ENCODE results near the gene STMP1.
"Not testable (repeated sequence)": the region's sequence is repeated elsewhere in the genome, so short reads cannot be mapped to it uniquely, and the experiment has no call there.

Gene STMP1

GRCh38 chr7:135684136-135684535 is 21.8 kb downstream of the STMP1 start:
- no peak overlapping the region for H3K4me3 ChIP-seq (ENCODE audit: low read depth, low read length)
- TF ChIP-seq CTCF (IDR thresholded peaks at IDR 0.05; ENCODE audit: borderline replicate concordance, insufficient read depth, low read depth, low read length) = no peak

- no peak overlapping the region for H3K4me3 ChIP-seq (ENCODE audit: low read depth, low read length)
- no peak for TF ChIP-seq CTCF (IDR thresholded peaks at IDR 0.05; ENCODE audit: borderline replicate concordance, insufficient read depth, low read depth, low read length)
These were observed 22.4 kb downstream of the STMP1 start for GRCh38 chr7:135684699-135685098.

GRCh38 chr7:135685306-135686084 is 23.2 kb downstream of the STMP1 start:
- no peak for TF ChIP-seq CTCF (IDR thresholded peaks at IDR 0.05; ENCODE audit: borderline replicate concordance, insufficient read depth, low read depth, low read length)
- H3K4me3 ChIP-seq (ENCODE audit: low read depth, low read length) = no peak overlapping the region

GRCh38 chr7:135687466-135687865 is 25.2 kb downstream of the STMP1 start:
- no peak overlapping the region for H3K4me3 ChIP-seq (ENCODE audit: low read depth, low read length)
- TF ChIP-seq CTCF (IDR thresholded peaks at IDR 0.05; ENCODE audit: borderline replicate concordance, insufficient read depth, low read depth, low read length) = no peak

- no peak for TF ChIP-seq CTCF (IDR thresholded peaks at IDR 0.05; ENCODE audit: borderline replicate concordance, insufficient read depth, low read depth, low read length)
- no peak overlapping the region for H3K4me3 ChIP-seq (ENCODE audit: low read depth, low read length)
These were observed 28.3 kb downstream of the STMP1 start for GRCh38 chr7:135690566-135690965.

- H3K4me3 ChIP-seq (ENCODE audit: low read depth, low read length) = no peak overlapping the region
- no peak for TF ChIP-seq CTCF (IDR thresholded peaks at IDR 0.05; ENCODE audit: borderline replicate concordance, insufficient read depth, low read depth, low read length)
These were observed 29.7 kb downstream of the STMP1 start for GRCh38 chr7:135692055-135692454.

GRCh38 chr7:135692606-135693005 is 30.3 kb downstream of the STMP1 start:
- not testable (repeated sequence) for H3K4me3 ChIP-seq (ENCODE audit: low read depth, low read length)
